NCI-H1092 treated with DMSO at 0.1 percent for 48 hours (cell line): Measurements from ENCODE around the gene GPRC5D.

Experiments used
- DNase-seq: peaks from one replicate; lab custom pipeline; 2025; lab: John Stamatoyannopoulos, UW

GPRC5D gene

GRCh38 chr12:12908252-12908651 lies 43.7 kb downstream of the GPRC5D start:
- no peak for DNase-seq

- no peak for DNase-seq
Measured at GRCh38 chr12:12907552-12907951, 44.4 kb downstream of the GPRC5D start.

GRCh38 chr12:12903642-12904609 lies 48.0 kb downstream of the GPRC5D start:
- DNase-seq, result no peak

GRCh38 chr12:12902036-12902435 lies 49.9 kb downstream of the GPRC5D start:
- no peak for DNase-seq

GRCh38 chr12:12901158-12901791 lies 50.7 kb downstream of the GPRC5D start:
- no peak for DNase-seq

DNA sequence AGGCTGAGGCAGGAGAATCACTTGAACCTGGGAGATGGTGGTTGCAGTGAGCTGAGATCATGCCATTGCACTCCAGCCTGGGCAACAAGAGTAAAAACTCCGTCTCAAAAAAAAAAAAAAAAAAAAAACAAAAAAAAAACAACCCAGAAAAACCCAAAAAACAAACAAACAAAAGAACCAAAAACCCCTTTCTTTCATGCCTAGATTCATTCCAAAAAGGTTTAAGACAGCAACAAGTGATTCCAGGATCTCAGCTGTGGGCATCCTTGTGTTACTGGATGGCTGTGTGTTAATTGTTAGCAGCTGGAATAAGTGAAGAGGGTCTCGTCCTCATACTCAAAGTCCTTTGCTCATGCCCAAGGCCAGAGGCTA lies 51.2 kb downstream of the GPRC5D start:
- DNase-seq, result no peak

- no peak for DNase-seq
Measured at GRCh38 chr12:12899530-12900380, 52.2 kb downstream of the GPRC5D start.

DNA sequence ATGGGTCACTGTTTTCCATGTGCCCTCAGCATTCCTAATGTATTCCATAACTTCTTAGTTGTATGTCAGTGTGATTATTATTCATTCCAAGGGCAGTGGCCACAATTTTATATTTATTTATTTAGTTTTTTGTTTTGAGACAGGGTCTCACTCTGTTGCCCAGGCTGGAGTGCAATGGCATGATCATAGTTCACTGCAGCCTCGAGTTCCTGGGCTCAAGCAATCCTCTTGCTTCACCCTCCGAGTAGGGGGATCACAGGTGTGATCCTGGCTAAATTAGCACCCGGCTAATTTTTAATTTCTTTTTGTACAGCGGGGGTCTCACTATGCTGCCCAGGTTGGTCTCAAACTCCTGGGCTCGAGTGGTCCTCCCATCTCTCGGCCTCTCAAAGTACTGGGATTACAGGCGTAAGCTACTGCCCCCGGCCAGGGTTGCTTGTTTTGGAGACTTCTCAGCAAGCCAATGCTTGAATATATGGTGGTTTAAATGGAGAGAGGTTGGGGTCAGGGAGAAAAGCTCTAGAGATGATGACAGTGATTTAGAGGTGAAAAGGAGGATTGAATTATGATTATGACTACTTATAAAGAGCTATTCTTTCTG lies 53.0 kb downstream of the GPRC5D start:
- DNase-seq, result no peak

DNA sequence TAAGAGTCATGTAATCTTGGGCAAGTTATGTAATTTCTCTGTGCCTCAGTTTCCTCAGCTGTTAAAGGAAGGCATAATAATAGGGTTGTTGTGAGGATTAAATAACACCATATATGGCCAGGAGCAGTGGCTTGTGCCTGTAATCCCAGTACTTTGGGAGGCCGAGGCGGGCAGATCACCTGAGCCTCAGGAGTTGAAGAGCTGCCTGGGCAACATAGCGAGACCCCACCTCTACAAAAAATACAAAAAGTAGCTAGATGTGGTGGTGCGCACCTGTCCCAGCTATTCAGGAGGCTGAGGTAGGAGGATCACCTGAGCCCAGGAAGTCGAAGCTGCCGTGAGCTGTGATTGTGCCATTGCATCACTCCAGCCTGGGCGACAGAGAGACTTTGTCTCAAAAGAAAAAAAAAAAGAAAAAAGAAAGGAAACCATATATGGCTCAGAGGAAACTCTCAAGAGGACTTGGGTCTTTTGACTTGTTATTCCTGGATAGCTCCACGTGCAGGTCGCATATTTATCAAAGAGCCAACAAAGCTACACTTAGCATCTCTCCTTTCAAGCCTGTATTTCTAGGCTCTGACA lies 53.7 kb downstream of the GPRC5D start:
- DNase-seq, result no peak

DNA sequence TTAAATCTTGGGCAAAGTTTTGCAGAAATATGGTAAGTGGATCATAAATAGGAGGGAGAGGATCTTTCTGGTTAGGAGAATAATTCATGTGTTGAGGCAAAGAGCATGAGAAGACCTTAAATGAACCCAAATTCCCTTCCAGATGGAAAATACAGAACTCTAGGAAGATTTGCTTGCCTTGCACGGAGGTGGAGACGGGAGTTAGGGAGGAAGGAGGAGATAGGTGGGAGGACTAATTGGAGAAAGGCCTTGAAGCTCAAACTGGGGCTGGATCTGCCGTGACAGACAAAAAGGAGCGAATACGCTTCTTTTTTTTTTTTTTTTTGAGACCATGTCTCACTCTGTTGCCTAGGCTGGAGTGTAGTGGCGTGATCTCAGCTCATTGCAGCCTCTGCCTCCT lies 54.7 kb downstream of the GPRC5D start:
- no peak for DNase-seq

- DNase-seq, result no peak
Measured at GRCh38 chr12:12896260-12896659, 55.7 kb downstream of the GPRC5D start.

GRCh38 chr12:12893438-12893837 lies 58.5 kb downstream of the GPRC5D start:
- no peak for DNase-seq

- DNase-seq, result no peak
Measured at GRCh38 chr12:12892681-12893141, 59.3 kb downstream of the GPRC5D start.

DNA sequence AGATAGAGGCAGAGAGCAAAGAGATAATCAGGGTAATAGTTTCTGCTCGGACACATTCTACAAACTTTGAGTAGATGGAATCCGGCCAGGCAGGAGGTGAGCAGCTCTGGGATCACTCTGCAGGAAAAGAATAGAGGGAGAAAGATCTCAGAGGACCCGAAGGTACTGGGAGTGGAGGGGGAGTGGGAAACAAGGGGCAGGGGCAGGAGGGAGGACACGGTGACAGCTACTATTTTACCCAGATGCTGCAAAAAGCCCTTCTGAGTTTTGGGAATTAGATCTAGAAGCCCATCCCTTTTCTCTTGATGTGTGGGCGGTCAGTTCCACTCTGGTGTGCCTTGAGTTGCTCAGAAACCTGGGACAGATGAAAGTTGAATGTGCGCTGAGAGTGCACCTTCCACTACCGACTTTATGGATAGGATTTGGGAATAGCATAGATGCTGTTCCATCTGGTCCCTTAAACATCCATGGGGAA lies 60.1 kb downstream of the GPRC5D start:
- no peak for DNase-seq

DNA sequence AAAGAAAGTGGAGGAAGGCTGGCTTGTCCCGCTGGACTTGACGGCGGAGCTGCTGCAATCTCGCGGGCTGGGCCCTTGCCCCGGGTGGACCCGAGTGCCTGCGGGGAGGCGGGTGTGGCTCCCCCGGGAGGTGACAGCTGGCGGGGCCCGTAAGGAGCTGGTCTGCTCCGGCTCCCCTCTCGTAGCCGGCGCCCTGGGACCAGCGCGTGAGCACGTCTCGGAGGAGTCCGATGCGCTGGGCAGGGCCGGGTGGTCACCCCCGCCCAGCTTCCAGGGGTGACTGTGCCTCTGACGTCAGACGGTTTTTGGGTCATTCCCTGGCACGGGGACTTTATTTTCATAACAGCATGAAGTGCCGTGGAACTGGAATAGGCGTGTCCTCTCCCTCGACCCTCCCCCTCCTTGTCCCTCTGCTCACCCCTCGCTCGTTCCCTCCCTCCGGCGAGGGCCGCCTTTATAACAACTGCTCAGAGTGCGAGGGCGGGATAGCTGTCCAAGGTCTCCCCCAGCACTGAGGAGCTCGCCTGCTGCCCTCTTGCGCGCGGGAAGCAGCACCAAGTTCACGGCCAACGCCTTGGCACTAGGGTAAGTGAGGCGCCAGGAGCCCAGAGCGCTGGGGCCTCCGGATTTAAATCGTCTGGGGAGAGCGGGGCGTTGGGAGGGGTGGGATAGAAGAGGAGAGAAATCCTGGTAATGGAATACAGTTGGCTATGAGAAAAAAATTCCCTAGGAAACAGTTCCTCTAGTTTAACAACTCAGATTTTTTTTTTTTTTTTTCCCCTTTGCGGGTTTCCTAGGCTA lies 60.7 kb downstream of the GPRC5D start, which contains the start of gene GPRC5A:
TSS of gene GPRC5A (plus strand) at position 483 of the 801 bp plus-strand sequence. CDS start 16,688 bp downstream, outside the sequence.
- peak; percentile 15 for DNase-seq
